AG04449 (cell line): ENCODE results near the gene IFNL3.
"Not testable (repeated sequence)": the region's sequence is repeated elsewhere in the genome, so short reads cannot be mapped to it uniquely, and the experiment has no call there.

ENCODE experiments used
- CTCF ChIA-PET: fragments of 350-600 bp; formaldehyde crosslinking; extraction: SDS; loops from one replicate; lab custom pipeline; 2021; ENCODE audit warnings: antibody characterized with exemption; lab: Yijun Ruan, JAX
- POLR2A ChIA-PET: fragments of 400-600, 350-600 bp; formaldehyde crosslinking; extraction: SDS; loops from one replicate; lab custom pipeline; 2020; ENCODE audit warnings: antibody characterized with exemption, inconsistent platforms; lab: Yijun Ruan, JAX
- DNase-seq: peaks from one replicate; pipeline ENCODE4 v3.0.0-alpha.2; 2010; ENCODE audit warnings: low read depth, low spot score
- H3K4me3 ChIP-seq: 2 replicates; pipeline ENCODE4 v1.5.1; 2011; ENCODE audit warnings: low read depth, mild to moderate bottlenecking, control low read depth, low read length
- CTCF ChIP-seq: IDR thresholded peaks from one replicate; pipeline ENCODE4 v1.5.1; 2011; ENCODE audit warnings: mild to moderate bottlenecking, moderate library complexity, low read length, control low read depth, inconsistent platforms; ENCODE audit not compliant: insufficient read depth; ENCODE audit errors: missing control alignments

Gene IFNL3

GRCh38 chr19:39230096-39230764, 14.6 kb downstream of the IFNL3 start:
- ChIA-PET CTCF (no interaction called here), POLR2A (no interaction called here)
- TF ChIP-seq CTCF, result no peak
- no peak for DNase-seq
- H3K4me3 ChIP-seq, result no peak overlapping the region

- CTCF ChIA-PET, result no interaction called here
- TF ChIP-seq CTCF, result no peak
- no peak overlapping the region for H3K4me3 ChIP-seq
- no peak for DNase-seq
- POLR2A ChIA-PET, result no interaction called here
Measured at GRCh38 chr19:39224910-39225309, 19.9 kb downstream of the IFNL3 start.

GRCh38 chr19:39223703-39224279, 21.0 kb downstream of the IFNL3 start:
- ChIA-PET CTCF (no interaction called here), POLR2A (no interaction called here)
- DNase-seq, result no peak
- no peak for TF ChIP-seq CTCF
- H3K4me3 ChIP-seq, result no peak overlapping the region

- DNase-seq, CTCF ChIA-PET, H3K4me3 ChIP-seq, POLR2A ChIA-PET: not testable (repeated sequence)
Measured at GRCh38 chr19:39219108-39219507, 25.7 kb downstream of the IFNL3 start.

- TF ChIP-seq CTCF, result no peak
- ChIA-PET CTCF (no interaction called here), POLR2A (no interaction called here)
- DNase-seq, result no peak
- H3K4me3 ChIP-seq, result no peak overlapping the region
Measured at GRCh38 chr19:39218230-39219007, 26.4 kb downstream of the IFNL3 start.

- no peak overlapping the region for H3K4me3 ChIP-seq
- CTCF ChIA-PET, result no interaction called here
- POLR2A ChIA-PET, result no interaction called here
- TF ChIP-seq CTCF, result no peak
- DNase-seq, result no peak
Measured at GRCh38 chr19:39217094-39217493, 27.7 kb downstream of the IFNL3 start.

- H3K4me3 ChIP-seq, DNase-seq, POLR2A ChIA-PET: not testable (repeated sequence)
- CTCF ChIA-PET, result interaction anchor here (1.5 to 1.6 kb wide), 2 partner anchors 28 to 112 kb away, joined by 3 to 4 read pairs; no protein-coding TSS in a partner anchor
Measured at GRCh38 chr19:39215323-39215722, 29.5 kb downstream of the IFNL3 start.
